ENCODE measurements around the gene FHOD3. TPM values are rescaled to one million over a fixed set of nuclear protein-coding genes. Genes with fewer than 3 reads are reported as not detected.
A peak's percentile ranks its signal among the peaks of the same experiment; 100 is the strongest.

FHOD3 gene
- total RNA-seq, 1 donor from 2014 or later, result 5.9 TPM

DNA sequence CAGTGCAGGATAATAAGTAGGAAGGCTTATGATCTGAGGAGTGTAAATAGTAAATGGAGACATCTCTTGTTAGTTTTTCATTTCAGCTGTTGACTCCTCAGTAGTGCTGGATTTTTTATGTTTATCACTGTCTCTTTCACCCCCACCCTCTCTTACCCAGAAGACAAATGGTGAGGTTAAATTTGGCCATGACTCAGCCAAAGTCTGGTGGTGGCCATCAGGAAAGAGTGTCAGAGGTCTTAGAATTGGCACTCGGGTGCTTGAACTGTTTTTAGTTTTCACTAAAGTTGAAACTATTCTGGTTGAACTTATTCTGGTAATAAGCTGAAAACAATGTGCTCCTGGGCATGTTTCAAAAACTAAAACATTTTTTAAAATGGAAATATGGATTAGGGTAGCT, 123.3 kb downstream of the FHOD3 start:
- Histone ChIP-seq H3K36me3 (ENCODE audit: insufficient read depth, low read length) (no peaks in the 10 kb centered on the region), H3K9me3 (ENCODE audit: insufficient read depth, low read depth, low read length) (no peaks in the 10 kb centered on the region), H3K4me1 (ENCODE audit: insufficient read depth, low read length) (peaks cover 4% of the 10 kb centered on the region), H2AFZ (ENCODE audit: low read depth, low read length) (no peak overlapping the region), H4K20me1 (ENCODE audit: insufficient read depth, low read length) (no peaks in the 10 kb centered on the region), H3K9ac (ENCODE audit: low read length) (no peak overlapping the region), H3K27ac (ENCODE audit: low read depth, low read length) (no peak overlapping the region), H3K4me2 (ENCODE audit: low read length) (peak overlapping the region; percentile 36), H3K4me3 (ENCODE audit: insufficient read depth, low read depth, low read length) (no peak overlapping the region), H3K79me2 (ENCODE audit: insufficient read depth, low read length) (no peaks in the 10 kb centered on the region), H3K27me3 (ENCODE audit: insufficient read depth, low read length) (no peaks in the 10 kb centered on the region)
- H3K36me3 Mint-ChIP-seq (ENCODE audit: low read depth, unreplicated experiment), result no peaks in the 10 kb centered on the region
- FAIRE-seq, result peak; percentile 43
- TF ChIP-seq, protein P1, sequence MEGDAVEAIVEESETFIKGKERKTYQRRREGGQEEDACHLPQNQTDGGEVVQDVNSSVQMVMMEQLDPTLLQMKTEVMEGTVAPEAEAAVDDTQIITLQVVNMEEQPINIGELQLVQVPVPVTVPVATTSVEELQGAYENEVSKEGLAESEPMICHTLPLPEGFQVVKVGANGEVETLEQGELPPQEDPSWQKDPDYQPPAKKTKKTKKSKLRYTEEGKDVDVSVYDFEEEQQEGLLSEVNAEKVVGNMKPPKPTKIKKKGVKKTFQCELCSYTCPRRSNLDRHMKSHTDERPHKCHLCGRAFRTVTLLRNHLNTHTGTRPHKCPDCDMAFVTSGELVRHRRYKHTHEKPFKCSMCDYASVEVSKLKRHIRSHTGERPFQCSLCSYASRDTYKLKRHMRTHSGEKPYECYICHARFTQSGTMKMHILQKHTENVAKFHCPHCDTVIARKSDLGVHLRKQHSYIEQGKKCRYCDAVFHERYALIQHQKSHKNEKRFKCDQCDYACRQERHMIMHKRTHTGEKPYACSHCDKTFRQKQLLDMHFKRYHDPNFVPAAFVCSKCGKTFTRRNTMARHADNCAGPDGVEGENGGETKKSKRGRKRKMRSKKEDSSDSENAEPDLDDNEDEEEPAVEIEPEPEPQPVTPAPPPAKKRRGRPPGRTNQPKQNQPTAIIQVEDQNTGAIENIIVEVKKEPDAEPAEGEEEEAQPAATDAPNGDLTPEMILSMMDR (IDR thresholded peaks at IDR 0.05; ENCODE audit: insufficient read depth, low read depth, low read length), result no peak
- no peak for TF ChIP-seq EZH2 (IDR thresholded peaks at IDR 0.05; ENCODE audit: insufficient read depth, low read length)
- no peak overlapping the region for H3K4me3 Mint-ChIP-seq (ENCODE audit: unreplicated experiment)
- H3K4me1 Mint-ChIP-seq (ENCODE audit: low read depth, unreplicated experiment), result peaks cover 15% of the 10 kb centered on the region
- peak; percentile 64 for DNase-seq (ENCODE audit: low read depth)
- H3K27me3 Mint-ChIP-seq (ENCODE audit: low read depth, unreplicated experiment), result no peaks in the 10 kb centered on the region
- H3K9me3 Mint-ChIP-seq (ENCODE audit: unreplicated experiment), result no peaks in the 10 kb centered on the region
- H3K27ac Mint-ChIP-seq (ENCODE audit: unreplicated experiment), result peak overlapping the region; percentile 12

DNA sequence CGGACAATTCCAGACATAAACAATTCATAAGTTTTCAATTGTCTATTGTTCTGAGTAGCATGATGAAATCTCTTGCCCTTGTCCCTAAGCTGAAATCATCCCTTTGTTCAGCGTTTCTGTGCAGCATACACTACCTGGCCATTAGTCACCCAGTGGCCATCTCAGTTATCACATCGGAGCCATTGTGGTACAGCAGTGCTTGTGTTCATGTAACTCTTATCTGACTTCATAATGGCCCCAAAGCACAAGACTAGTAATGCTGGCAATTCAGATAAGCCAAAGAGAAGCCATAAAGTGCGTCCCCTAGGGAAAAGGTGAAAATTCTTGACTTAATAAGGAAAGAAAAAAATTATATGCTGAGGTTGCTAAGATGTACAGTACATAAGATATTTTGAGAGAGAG, 127.2 kb downstream of the FHOD3 start:
- Histone ChIP-seq H3K27me3 (ENCODE audit: insufficient read depth, low read length) (no peaks in the 10 kb centered on the region), H3K79me2 (ENCODE audit: insufficient read depth, low read length) (no peaks in the 10 kb centered on the region), H3K9me3 (ENCODE audit: insufficient read depth, low read depth, low read length) (no peaks in the 10 kb centered on the region), H3K4me1 (ENCODE audit: insufficient read depth, low read length) (peaks cover 4% of the 10 kb centered on the region), H4K20me1 (ENCODE audit: insufficient read depth, low read length) (peaks cover 4% of the 10 kb centered on the region), H3K4me2 (ENCODE audit: low read length) (no peak overlapping the region), H3K27ac (ENCODE audit: low read depth, low read length) (no peak overlapping the region), H3K36me3 (ENCODE audit: insufficient read depth, low read length) (no peaks in the 10 kb centered on the region), H3K4me3 (ENCODE audit: insufficient read depth, low read depth, low read length) (no peak overlapping the region), H3K9ac (ENCODE audit: low read length) (no peak overlapping the region), H2AFZ (ENCODE audit: low read depth, low read length) (no peak overlapping the region)
- no peak for DNase-seq (ENCODE audit: low read depth)
- Mint-ChIP-seq H3K9me3 (ENCODE audit: unreplicated experiment) (no peaks in the 10 kb centered on the region), H3K36me3 (ENCODE audit: low read depth, unreplicated experiment) (no peaks in the 10 kb centered on the region), H3K27me3 (ENCODE audit: low read depth, unreplicated experiment) (no peaks in the 10 kb centered on the region), H3K4me3 (ENCODE audit: unreplicated experiment) (no peak overlapping the region), H3K27ac (ENCODE audit: unreplicated experiment) (no peak overlapping the region), H3K4me1 (ENCODE audit: low read depth, unreplicated experiment) (peaks cover 15% of the 10 kb centered on the region)
- TF ChIP-seq EZH2 (IDR thresholded peaks at IDR 0.05; ENCODE audit: insufficient read depth, low read length), result no peak
- TF ChIP-seq, protein P1 (IDR thresholded peaks at IDR 0.05; ENCODE audit: insufficient read depth, low read depth, low read length), result no peak
- no peak for FAIRE-seq

DNA sequence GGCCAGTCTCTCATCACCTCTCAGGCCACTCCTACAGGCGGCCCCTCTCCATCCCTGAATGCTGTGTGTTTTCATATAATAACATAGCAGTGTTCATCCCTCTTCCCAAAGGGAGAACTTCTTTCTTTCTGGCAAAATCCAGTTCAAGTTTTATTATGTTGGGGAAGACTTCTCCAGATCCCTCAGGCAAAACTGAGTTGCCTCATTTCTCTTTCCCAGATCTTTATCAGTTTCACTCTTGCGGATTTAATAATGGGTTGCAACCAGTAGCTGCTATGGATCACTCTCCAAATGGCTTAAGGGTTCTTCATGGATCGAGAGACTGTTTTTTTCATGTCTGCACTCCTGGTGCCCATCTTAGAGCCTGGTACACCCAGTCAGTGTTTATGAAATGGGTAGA, 129.9 kb downstream of the FHOD3 start:
- Histone ChIP-seq H3K4me3 (ENCODE audit: insufficient read depth, low read depth, low read length) (no peak overlapping the region), H3K9ac (ENCODE audit: low read length) (no peak overlapping the region), H3K4me2 (ENCODE audit: low read length) (no peak overlapping the region), H3K9me3 (ENCODE audit: insufficient read depth, low read depth, low read length) (no peaks in the 10 kb centered on the region), H3K79me2 (ENCODE audit: insufficient read depth, low read length) (no peaks in the 10 kb centered on the region), H3K36me3 (ENCODE audit: insufficient read depth, low read length) (no peaks in the 10 kb centered on the region), H3K27ac (ENCODE audit: low read depth, low read length) (no peak overlapping the region), H2AFZ (ENCODE audit: low read depth, low read length) (no peak overlapping the region), H3K27me3 (ENCODE audit: insufficient read depth, low read length) (no peaks in the 10 kb centered on the region), H4K20me1 (ENCODE audit: insufficient read depth, low read length) (peaks cover 4% of the 10 kb centered on the region), H3K4me1 (ENCODE audit: insufficient read depth, low read length) (no peaks in the 10 kb centered on the region)
- H3K4me1 Mint-ChIP-seq (ENCODE audit: low read depth, unreplicated experiment), result no peaks in the 10 kb centered on the region
- FAIRE-seq (no peak), DNase-seq (ENCODE audit: low read depth) (no peak)
- H3K9me3 Mint-ChIP-seq (ENCODE audit: unreplicated experiment), result no peaks in the 10 kb centered on the region
- no peak overlapping the region for H3K27ac Mint-ChIP-seq (ENCODE audit: unreplicated experiment)
- H3K4me3 Mint-ChIP-seq (ENCODE audit: unreplicated experiment), result no peak overlapping the region
- H3K27me3 Mint-ChIP-seq (ENCODE audit: low read depth, unreplicated experiment), result no peaks in the 10 kb centered on the region
- TF ChIP-seq, protein P1 (IDR thresholded peaks at IDR 0.05; ENCODE audit: insufficient read depth, low read depth, low read length), result no peak
- TF ChIP-seq EZH2 (IDR thresholded peaks at IDR 0.05; ENCODE audit: insufficient read depth, low read length), result no peak
- H3K36me3 Mint-ChIP-seq (ENCODE audit: low read depth, unreplicated experiment), result no peaks in the 10 kb centered on the region
